ENCODE data around the gene COL17A1. TPM values are rescaled to one million over a fixed set of nuclear protein-coding genes. Genes with fewer than 3 reads are reported as not detected.

Gene COL17A1
- total RNA-seq, 1 experiment from 2014 or later: not detected

GRCh38 chr10:104045151-104046089, 40.3 kb downstream of the COL17A1 start:
- Histone ChIP-seq H3K36me3 (ENCODE audit: insufficient read depth, low read length, poor library complexity, severe bottlenecking) (no peaks in the 10 kb centered on the region), H3K4me1 (ENCODE audit: insufficient read depth, low read length, poor library complexity, severe bottlenecking) (no peaks in the 10 kb centered on the region), H3K4me3 (ENCODE audit: low read depth, low read length, poor library complexity, severe bottlenecking) (no peak overlapping the region), H3K27ac (ENCODE audit: low read depth, low read length, poor library complexity, severe bottlenecking) (no peak overlapping the region), H3K9me3 (ENCODE audit: low read depth, low read length, poor library complexity, severe bottlenecking) (no peaks in the 10 kb centered on the region), H3K27me3 (replicated peaks; ENCODE audit: insufficient read depth, low read depth, low read length, poor library complexity) (no peaks in the 10 kb centered on the region)
- ChIA-PET CTCF (no interaction called here), POLR2A (ENCODE audit: low non-redundant PET) (interaction anchor here (0.6 kb wide), 1 partner anchor 216 kb away, joined by 3 read pairs; no protein-coding TSS in a partner anchor)
- no TSS peak for BruUV-seq (replicated peaks)
- TF ChIP-seq EZH2 (IDR thresholded peaks at IDR 0.05; ENCODE audit: borderline replicate concordance, low read depth, low read length, poor library complexity, severe bottlenecking): no peak
- TF ChIP-seq, protein P1, sequence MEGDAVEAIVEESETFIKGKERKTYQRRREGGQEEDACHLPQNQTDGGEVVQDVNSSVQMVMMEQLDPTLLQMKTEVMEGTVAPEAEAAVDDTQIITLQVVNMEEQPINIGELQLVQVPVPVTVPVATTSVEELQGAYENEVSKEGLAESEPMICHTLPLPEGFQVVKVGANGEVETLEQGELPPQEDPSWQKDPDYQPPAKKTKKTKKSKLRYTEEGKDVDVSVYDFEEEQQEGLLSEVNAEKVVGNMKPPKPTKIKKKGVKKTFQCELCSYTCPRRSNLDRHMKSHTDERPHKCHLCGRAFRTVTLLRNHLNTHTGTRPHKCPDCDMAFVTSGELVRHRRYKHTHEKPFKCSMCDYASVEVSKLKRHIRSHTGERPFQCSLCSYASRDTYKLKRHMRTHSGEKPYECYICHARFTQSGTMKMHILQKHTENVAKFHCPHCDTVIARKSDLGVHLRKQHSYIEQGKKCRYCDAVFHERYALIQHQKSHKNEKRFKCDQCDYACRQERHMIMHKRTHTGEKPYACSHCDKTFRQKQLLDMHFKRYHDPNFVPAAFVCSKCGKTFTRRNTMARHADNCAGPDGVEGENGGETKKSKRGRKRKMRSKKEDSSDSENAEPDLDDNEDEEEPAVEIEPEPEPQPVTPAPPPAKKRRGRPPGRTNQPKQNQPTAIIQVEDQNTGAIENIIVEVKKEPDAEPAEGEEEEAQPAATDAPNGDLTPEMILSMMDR (conservative IDR thresholded peaks at IDR 0.05; ENCODE audit: low read depth, low read length): peak; percentile 40
- peak; percentile 31 for DNase-seq (ENCODE audit: low spot score)
- intact Hi-C loops (cut with micrococcal nuclease; ENCODE audit: unreplicated experiment): loop anchor here (10.0 kb wide), 1 partner anchor 159 kb away; no protein-coding TSS in a partner anchor

- BruUV-seq (replicated peaks): no TSS peak
- ChIA-PET POLR2A (ENCODE audit: low non-redundant PET) (no interaction called here), CTCF (no interaction called here)
- no peak for DNase-seq (ENCODE audit: low spot score)
- Histone ChIP-seq H3K27ac (ENCODE audit: low read depth, low read length, poor library complexity, severe bottlenecking) (no peak overlapping the region), H3K27me3 (replicated peaks; ENCODE audit: insufficient read depth, low read depth, low read length, poor library complexity) (no peaks in the 10 kb centered on the region), H3K4me1 (ENCODE audit: insufficient read depth, low read length, poor library complexity, severe bottlenecking) (no peaks in the 10 kb centered on the region), H3K9me3 (ENCODE audit: low read depth, low read length, poor library complexity, severe bottlenecking) (no peaks in the 10 kb centered on the region), H3K4me3 (ENCODE audit: low read depth, low read length, poor library complexity, severe bottlenecking) (no peak overlapping the region), H3K36me3 (ENCODE audit: insufficient read depth, low read length, poor library complexity, severe bottlenecking) (no peaks in the 10 kb centered on the region)
- intact Hi-C loops (cut with micrococcal nuclease; ENCODE audit: unreplicated experiment): loop anchor here (10.0 kb wide), 1 partner anchor 161 kb away; no protein-coding TSS in a partner anchor
- no peak for TF ChIP-seq EZH2 (IDR thresholded peaks at IDR 0.05; ENCODE audit: borderline replicate concordance, low read depth, low read length, poor library complexity, severe bottlenecking)
- TF ChIP-seq, protein P1 (conservative IDR thresholded peaks at IDR 0.05; ENCODE audit: low read depth, low read length): no peak
These were observed 41.8 kb downstream of the COL17A1 start for GRCh38 chr10:104043854-104044253.

GRCh38 chr10:104043185-104043830, 42.4 kb downstream of the COL17A1 start:
- no TSS peak for BruUV-seq (replicated peaks)
- Histone ChIP-seq H3K27me3 (replicated peaks; ENCODE audit: insufficient read depth, low read depth, low read length, poor library complexity) (no peaks in the 10 kb centered on the region), H3K36me3 (ENCODE audit: insufficient read depth, low read length, poor library complexity, severe bottlenecking) (no peaks in the 10 kb centered on the region), H3K4me3 (ENCODE audit: low read depth, low read length, poor library complexity, severe bottlenecking) (no peak overlapping the region), H3K9me3 (ENCODE audit: low read depth, low read length, poor library complexity, severe bottlenecking) (no peaks in the 10 kb centered on the region), H3K4me1 (ENCODE audit: insufficient read depth, low read length, poor library complexity, severe bottlenecking) (no peaks in the 10 kb centered on the region), H3K27ac (ENCODE audit: low read depth, low read length, poor library complexity, severe bottlenecking) (no peak overlapping the region)
- CTCF ChIA-PET: no interaction called here
- TF ChIP-seq, protein P1 (conservative IDR thresholded peaks at IDR 0.05; ENCODE audit: low read depth, low read length): no peak
- no peak for TF ChIP-seq EZH2 (IDR thresholded peaks at IDR 0.05; ENCODE audit: borderline replicate concordance, low read depth, low read length, poor library complexity, severe bottlenecking)
- POLR2A ChIA-PET (ENCODE audit: low non-redundant PET): no interaction called here
- intact Hi-C loops (cut with micrococcal nuclease; ENCODE audit: unreplicated experiment): loop anchor here (10.0 kb wide), 1 partner anchor 161 kb away; no protein-coding TSS in a partner anchor
- DNase-seq (ENCODE audit: low spot score): no peak
